GM18498 (cell line): ENCODE results near the gene CNTN1.

Experiments used
- ATAC-seq: cut with Tn5 transposase; IDR thresholded peaks from one replicate; pipeline ENCODE4 v1.9.1; 2021; ENCODE audit warnings: mild to moderate bottlenecking, moderate library complexity; ENCODE audit not compliant: unreplicated experiment

The CNTN1 gene

DNA sequence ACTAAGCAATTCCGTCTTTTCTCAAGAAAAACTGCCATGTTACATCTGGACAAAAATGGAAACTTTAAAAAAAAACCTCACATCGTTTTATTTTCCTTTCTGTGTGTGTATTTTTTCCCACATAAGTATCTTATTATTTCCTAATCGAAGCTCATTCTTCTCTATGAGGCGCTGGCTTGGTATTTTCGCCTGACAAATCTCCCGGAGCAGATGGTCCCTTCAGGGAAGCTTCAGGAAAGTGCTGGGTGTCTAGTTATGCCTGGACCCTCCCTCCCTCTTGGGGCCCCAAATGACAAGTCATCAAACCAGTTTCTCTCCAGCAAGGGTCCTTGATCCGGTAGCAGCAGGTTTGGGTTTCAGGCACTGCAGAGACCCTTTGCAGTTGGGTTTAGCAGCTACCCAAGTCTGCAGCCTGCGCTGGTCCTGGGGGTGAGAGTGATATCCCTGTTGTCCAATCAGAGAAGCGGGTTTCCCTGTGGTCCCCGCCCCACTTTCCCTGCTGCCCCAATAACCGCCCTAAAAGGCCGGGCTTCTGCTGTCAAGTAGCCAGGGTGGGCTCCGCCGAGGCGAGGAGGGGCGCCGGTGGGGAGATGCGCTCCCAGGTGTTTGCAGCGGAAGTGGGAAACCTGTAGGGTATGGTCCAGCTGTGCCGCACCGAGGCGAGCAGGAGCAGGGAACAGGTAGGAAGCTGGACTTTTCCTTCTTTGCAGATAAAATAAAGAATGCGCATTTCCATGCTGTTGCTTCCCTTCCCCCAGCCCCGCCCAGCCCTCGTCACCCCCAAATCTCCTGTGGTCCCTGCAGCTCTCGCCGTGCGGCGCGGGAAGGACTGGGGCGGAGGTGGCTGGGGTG, at the start of gene CNTN1:
Gene CNTN1 (plus strand): TSS at position 527 of the 852 bp plus-strand sequence.
- peak; percentile 93 for ATAC-seq

DNA sequence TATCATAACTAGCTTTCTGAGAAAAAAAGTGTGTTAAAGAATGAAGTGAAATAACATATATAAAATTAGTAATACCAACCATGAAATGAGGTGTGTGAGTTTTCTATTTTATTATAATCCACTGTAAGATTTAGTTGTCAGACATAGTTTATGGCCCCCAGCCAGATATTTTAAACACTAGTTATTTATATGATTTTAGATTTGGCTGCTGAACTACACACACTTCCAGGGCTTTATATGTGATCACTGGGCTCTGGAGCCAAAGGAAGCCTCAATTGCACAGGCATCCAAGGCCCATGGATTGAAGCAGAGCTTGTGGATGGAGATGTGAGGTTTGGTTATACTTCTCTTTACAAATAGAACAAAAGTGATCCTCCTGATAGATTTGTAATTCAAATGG, 48.7 kb upstream of the CNTN1 start:
- no peak for ATAC-seq

DNA sequence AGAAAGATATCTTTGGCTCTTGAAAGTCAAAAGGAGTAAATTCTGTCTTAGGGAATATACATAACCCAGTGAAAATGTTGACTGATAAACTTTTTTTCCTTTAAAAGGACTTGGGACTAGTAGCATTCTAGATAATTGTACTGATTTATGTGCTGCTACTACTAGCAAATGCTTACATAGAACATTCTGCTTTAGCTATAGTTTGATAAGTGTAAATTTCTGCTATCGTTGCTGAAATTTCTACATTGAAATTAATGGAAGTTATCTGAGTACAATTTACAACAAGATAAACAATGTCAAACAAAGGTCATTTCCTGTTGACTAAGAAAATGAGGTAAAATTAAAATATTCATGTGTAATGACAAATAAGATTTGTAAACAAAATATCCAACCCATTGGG, 48.3 kb upstream of the CNTN1 start:
- ATAC-seq: no peak

DNA sequence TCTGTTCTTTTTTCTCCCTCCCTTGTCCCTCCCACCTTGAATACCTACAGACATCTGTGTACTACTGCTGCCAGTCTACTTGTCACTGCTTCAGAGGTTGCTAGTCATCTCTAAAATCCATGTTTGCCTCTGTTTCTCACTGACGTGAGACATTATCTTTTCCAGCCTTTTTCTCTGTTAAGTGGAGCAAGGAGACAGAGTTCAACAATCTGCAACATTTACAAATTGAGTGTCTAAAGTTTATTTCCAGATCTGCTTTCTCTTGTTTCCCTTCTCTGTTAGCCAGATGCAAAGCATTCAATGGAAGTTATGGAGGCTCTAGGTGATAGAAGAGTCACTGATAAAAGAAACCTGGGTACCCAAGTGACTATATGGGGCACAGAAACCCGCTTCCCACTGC, 47.5 kb upstream of the CNTN1 start:
- no peak for ATAC-seq

DNA sequence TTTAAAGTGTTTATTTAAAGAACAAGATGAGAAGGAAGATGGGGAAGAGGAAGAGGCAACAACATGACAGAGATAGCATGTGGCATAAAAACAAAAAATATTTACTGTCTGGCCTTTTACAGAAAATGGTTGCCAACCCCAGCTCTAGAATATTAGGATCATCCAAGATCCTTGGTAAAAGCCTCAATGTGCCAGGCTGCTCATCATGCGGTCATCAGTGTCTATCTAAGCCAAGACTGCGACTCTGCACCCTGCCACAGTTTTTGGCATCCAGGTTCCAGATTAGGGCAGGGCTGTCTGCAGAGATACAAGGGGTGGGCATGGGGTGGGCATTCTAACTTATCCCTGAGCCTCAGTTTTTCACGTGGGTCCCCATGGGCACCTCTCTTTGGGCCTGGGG, 46.9 kb upstream of the CNTN1 start:
- no peak for ATAC-seq

DNA sequence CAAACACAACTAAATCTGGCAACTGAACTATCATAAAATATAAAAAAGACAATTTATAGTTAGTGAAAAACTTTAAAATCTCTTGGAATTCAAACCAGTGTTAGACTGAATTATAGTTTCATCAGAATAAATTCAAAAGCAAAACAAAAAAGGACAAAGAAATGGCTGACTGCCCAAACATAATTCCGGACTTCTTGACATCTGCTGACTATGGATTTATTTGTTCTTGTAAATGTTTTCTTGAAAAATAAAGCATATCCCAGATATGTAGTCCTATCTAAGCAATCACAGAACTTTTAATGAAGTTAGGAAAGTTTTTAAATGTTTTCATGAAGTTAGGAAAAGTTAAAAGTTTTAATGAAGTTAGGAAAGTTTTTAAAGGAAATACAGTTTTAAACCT, 45.8 kb upstream of the CNTN1 start:
- ATAC-seq: no peak

DNA sequence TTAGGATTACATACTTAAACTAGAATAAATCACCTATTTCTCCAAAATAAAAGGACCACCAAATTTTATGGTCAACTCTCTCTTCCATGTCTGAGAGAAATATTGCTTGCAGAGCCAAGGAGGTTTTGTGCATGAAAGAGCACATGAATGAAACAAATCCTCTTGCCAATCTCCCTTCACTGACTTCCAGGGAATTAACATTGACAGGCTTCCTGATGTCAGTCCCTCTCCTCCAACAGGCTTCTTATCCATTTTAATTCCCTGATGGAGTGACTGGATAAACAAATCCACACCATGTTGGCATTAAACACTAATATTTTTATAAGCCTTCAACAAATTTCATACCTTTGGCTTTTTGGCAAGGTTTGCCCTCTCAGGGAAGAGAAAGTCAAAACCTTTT, 45.3 kb upstream of the CNTN1 start:
- no peak for ATAC-seq

DNA sequence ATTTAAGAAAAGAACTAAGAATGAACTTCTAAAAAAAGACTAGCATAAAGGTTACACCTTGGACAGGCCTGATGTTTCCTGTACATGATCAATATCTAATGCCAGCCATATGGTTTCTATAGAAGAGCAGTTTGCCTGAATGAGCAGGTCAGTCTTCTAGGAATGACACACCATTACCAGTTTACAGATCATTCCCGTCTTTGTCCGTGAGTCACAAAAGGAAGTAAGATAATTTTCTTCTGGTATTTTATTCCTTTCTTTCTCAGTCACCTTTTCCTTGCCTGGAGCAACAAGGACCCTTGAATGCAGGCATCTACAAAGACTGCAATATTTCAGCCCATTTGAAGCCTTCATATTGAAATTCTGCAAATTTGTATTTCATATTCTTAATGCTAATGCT, 44.6 kb upstream of the CNTN1 start:
- ATAC-seq: no peak

DNA sequence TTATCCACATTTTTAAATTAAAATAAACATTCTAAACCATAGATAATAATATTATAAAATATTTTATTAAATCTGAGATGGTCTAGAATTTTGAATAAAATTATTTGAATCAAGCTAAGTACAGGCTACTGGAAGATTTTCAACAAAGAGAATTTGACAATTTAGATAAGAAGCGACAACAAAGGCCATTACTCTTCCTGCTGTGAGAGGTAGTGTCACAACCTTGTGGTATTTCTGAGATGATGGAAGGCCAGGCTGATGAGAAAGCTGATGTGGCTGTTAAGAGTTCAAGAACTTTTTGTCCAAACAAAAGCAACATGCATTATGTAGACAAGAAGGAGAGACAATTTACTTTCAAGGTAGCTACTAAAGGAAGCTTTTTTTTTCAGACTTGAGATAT, 43.7 kb upstream of the CNTN1 start:
- ATAC-seq: no peak

DNA sequence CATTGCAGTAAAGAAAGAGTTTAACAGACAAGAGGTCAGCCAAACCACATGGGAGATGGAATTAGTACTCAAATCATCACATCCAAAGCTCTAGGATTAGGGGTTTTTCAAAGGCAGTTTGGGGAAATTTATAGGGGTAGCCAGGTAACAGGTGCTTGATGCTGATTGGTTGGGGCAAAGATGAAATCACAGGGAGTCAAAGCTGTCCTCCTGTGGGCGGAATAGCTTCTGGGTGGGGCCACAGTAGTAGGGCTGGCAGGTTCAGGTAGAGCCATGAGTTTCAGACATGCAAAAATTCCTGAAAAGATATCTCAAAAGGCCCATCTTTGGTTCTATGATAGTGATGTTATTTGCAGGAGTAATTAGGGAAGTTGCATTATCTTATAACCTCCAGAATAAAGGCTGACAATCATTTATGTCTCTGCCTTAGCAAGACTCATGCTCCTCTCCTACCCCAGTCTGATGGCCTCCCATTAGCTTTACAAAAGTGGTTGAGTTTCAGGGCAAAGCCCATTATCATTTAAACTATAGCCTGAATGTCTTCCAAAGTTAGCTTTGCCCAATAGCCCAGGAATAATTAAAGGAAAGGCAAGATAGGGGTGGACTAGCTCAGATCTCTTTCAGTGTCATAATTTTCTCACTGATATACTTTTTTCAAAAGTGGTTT, 42.1 kb upstream of the CNTN1 start:
- ATAC-seq: no peak

DNA sequence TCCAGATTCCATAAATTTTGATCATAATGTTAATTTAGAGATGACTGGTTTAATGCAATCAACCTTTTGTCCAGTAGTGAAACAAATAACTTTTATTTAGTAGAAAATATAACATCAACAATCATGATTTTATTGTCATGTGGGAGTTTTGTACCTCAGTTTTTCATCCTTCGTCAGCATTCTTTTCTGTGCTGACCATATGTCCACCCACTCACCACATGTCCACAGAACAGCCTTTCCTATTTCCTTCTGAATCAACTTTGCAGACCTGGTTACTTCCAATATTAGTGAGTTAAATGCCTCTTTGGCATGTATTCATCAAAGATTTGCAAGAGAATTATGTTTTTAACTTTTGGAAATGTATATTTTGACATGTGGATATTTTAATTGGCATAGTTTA, 36.8 kb upstream of the CNTN1 start:
- no peak for ATAC-seq

DNA sequence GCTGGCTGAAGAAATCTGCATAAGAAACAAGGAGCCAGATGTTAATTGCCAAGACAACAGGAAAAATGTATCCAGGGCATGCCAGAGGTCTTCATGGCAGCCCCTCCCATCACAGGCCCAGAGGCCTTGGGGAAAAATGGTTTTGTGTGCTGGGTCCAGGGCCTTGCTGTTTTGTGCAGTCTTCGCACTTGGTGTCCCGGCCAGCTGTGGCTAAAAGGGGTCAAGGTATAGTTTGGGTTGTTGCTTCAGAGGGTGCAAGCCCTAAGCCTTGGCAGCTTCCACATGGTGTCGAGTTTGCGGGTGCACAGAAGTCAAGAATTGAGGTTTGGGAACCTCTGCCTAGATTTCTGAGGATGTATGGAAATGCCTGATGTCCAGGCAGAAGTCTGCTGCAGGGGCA, 29.9 kb upstream of the CNTN1 start:
- no peak for ATAC-seq

DNA sequence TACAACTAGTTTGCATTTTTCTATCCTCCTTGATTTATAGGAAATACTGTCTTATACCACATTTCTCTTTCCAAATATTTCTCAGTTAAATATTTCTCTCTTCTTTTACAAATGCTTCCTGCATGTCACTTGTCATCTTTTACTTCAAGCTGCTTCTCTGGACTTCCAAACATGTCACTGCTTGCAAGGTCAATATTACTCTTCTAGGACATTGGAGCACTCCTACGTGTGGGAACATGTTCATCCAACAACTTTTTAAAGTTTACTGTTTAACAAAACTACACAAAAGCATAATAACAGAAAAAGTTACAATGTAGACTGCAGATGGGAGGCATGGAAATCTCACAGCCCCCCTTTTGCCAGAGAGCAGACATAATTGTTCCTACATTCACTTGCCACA, 28.5 kb upstream of the CNTN1 start:
- ATAC-seq: no peak

DNA sequence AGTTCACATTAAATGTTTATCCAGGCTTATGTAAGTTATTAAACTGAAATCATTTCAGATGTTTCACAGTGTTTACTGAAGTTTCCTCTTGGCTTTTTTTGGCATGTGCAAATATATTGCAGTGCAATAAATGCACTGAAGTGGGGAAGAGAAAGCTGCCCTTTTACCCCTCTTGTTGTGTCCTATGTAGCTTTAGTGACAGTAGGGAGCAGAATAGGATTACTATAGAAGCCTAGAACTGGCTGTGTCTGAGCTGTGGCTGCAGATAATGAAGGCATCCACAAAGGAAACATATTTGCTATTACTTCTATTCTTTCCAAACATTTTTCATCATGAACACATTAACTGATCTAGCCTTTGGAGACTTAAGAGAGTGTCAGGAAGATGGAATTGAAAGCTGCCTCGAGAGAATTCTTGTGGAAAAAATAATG, 24.1 kb upstream of the CNTN1 start:
- ATAC-seq: no peak

DNA sequence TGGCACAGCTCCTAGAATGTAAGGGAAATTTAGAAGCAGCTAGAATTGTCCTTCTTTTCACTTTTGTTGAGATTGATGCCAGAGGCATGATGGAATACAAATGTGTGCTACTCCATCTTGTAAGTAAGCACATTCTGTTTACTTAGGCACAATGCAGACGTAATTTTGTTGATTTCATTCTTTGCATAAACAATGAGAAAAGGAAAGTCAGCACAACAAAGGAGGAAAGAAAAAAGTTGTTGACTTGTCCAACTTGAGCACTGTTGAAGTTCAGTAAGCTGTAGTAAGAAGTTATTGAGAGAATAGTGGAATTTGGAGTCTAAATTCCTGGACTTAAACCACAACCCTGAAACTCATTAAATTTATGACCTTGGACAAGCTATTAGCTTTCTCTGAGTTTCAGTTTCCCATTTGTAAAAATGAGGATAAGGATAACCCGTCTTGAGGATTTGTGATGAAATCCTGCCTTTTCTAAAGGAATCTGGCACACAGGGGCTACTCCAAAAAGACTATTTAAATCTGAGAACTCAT, 19.4 kb upstream of the CNTN1 start:
- ATAC-seq: no peak

DNA sequence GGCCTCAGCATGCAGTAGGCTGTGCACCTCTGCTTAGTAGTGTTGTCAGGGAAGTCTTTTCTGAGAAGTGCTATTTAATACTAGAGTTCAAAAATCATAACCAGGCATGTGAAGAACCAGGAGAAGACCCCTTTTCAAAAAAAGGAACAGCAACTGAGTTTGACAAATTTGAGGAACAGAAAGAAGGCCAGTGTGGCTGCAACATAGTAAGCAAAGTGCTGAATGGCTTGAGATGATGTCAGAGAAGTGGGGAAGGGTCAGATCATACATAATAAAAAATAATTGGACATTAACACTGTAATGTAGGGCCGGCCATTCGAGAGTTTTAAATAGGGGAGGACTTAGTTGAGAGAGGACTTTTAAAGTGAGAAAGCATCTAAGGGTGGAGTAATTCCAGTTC, 11.1 kb upstream of the CNTN1 start:
- no peak for ATAC-seq

DNA sequence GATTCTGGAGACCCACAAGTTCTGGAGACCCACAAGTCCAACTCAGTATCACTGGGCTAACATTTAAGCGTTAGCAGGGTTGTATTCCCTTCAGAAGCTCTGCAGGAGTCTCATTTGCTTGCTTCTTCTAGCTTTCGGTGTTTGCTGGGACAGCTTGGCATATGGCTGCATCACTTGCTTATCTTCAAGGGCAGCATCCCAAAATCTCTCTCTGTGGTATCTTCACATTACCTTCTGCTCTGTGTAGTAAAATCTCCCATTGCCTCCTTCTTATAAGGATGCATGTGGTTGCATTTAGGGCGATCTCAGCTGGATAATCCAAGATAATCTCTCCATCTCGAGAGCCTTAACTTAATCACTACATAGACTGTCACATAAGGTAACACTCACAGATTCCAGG, 7.3 kb upstream of the CNTN1 start:
- no peak for ATAC-seq

DNA sequence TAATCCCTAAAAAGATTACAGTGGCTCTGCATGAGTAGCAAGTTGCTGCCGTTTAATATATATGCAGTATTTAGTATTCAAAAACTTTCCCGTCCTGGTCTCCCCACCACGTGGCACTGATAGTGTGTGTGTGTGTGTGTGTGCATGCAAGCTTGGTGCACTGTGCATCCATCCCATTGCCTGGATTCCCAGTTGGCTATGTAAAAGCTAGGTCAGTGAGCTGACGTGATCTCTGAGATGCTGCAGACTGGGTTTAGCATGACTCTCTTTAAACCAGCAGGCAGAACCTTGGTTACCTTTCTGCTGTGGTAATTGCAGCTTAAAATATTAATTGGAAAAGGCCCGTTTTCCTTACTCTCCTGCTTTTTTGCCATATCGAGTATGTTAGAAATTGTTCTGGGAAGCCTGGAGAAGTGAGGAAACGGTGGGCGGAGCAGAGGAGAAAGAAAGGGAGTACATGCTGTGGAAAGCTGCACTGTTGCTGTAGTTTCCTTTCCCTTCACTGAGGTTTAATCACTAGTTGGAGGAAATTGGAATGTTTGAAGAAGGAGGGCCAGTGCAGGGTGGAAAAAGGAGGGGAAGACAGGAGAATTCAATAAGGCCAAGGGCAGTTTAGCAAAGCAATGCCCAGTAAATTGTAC, 4.0 kb upstream of the CNTN1 start:
- ATAC-seq: no peak

DNA sequence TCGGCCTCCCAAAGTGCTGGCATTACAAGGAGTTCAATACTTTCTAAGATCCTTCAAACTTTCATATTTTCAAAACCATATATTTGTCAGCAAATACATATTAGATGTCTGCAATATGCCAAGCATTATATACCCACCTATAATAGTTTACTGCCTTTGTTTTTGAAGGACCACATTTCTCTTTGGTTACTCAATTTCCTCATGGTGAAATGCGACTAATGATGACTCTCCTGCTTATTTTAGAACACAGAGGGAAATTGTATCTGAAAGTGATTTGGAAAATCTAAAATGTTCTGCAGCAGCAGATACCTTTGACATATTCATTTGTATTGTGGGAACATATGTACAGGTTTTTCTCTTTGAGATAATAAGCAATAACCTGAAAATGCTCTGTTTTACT, 2.7 kb upstream of the CNTN1 start:
- ATAC-seq: no peak

DNA sequence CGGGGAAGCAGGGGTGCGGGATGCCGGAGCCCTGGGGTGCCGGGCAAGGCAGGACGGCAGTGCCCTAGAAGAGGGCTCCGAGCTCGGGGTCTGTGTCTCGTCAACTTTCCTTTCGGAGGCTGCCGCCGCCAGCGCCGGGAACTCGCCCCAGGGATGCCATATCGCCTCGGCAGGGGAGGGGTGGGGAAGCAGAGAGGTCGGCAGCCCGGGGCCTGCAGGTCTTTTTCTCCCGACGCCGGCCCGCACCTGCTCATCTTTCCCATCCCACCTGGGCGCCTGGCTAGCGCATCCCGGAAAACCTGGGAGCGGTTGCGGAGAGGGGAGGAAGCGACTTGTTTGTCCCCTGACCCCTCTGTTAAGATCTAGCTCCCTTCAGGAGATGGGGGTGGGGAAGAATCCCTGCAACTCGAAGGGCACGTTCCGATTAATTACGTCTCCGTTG, 547 bp downstream of the CNTN1 start:
- peak; percentile 25 for ATAC-seq

DNA sequence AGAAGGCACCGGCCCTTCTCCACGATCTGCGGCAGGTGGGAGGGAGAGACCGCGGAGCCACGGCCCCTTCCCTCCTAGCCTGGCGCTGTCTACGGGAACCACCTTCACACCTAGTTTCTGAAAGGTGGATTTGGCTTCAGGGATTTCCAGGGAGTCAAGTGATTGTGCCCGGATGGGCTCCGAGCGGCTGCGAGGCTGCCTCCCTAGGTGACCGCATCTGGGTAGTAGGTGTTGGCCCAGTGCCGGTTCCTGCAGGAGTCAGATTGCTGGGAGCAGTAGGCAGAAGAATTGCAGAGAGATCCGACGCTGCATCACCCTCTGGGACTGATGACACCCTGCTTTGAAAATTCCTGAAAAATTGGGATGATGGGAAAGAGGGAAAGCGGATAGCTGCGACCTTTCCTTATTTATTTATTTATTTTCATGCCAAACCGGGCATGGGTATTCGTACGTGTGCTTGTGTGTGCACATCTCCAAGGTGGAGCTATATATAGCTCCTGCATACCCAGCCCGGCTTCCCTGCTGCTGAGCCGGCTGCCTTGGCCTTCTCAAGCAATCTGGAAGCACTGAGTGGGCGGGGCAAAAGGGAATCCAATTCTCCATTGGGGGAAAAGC, 1.1 kb downstream of the CNTN1 start:
- ATAC-seq: no peak
